Measurements from ENCODE around the gene ZNF311.

ZNF311 gene

DNA sequence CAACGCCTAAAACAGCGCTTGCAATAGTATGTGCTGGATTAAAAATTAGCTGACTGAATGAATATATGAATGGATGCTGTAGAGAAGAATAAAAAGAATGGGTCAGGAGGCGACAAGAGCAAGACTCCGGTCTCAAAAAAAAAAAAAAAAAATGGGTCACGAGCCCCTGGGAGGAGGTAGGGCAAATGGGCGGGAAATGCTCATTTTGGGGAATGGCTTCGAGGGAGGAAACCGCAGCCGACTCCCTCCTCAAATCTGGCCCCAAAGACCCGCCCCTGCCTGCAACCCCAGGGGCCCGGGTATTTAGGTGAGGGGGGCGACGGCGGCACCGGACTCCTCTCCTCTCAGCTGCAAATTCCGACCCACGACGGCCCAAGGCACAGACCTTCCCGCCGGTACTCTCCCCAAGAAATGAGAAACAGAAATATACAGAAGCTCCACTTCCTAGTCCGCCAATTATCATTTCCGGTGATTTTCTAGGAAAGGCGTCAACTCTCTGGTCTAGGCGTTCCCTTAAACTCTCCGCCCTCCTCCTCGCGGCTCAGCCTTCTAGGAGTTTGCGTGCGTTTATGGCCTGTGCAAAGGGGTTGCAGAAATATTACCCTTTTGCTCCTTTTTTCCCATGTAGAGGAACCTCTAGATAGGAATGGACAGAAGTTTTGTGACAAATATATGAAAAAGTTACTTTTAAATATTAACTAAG is at the start of gene ZNF311:
TSS of gene ZNF311 (minus strand) at position 133 of the 703 bp plus-strand sequence. CDS start 1,361 bp downstream, outside the sequence.
- H3K4me3 ChIP-seq (ENCODE audit: low read depth in 1 of 2, low read length in 2 of 2) = peak within 1 kb of the TSS; percentile 60 to 84
- peak within 1 kb of the TSS; percentile 81 for H3K27ac ChIP-seq (ENCODE audit: low read depth, low read length)
- no peaks in the 10 kb centered on the region for H3K36me3 ChIP-seq (ENCODE audit: insufficient read depth, low read length)
- H3K9me3 ChIP-seq (ENCODE audit: low read length) = no peaks in the 10 kb centered on the region
- H3K4me1 ChIP-seq (ENCODE audit: insufficient read depth, low read length) = no peaks in the 10 kb centered on the region
- no peak within 1 kb of the TSS for H3K9ac ChIP-seq (ENCODE audit: low read length)
- H3K27me3 ChIP-seq (ENCODE audit: control insufficient read depth in 1 of 2, insufficient read depth in 2 of 2, low read length in 2 of 2) = no peaks in the 10 kb centered on the region

DNA sequence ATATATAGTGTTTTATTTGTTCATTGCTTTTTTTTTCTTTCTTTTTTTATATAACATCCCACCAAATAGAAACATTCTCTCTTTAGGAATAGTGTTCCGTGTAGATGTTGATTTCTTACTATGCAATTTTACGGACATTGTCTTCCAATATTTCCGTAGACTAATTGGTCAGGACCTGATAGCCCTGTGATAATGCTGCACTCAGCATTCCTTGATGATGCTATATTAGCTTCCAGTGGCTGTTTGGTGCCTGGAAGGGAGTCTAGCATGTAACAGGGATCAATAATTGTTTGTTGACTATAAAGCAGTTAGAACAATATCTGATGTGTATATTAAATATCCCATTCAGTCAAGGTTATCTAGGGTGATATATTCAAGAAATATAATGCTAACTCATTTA is 46.6 kb upstream of the ZNF311 start:
- H3K36me3 ChIP-seq (ENCODE audit: insufficient read depth, low read length) = no peaks in the 10 kb centered on the region
- H3K27ac ChIP-seq (ENCODE audit: low read depth, low read length) = no peak overlapping the region
- H3K4me3 ChIP-seq (ENCODE audit: low read depth in 1 of 2, low read length in 2 of 2) = no peak overlapping the region
- H3K9ac ChIP-seq (ENCODE audit: low read length) = no peak overlapping the region
- no peaks in the 10 kb centered on the region for H3K4me1 ChIP-seq (ENCODE audit: insufficient read depth, low read length)
- no peaks in the 10 kb centered on the region for H3K9me3 ChIP-seq (ENCODE audit: low read length)
- H3K27me3 ChIP-seq (ENCODE audit: control insufficient read depth in 1 of 2, insufficient read depth in 2 of 2, low read length in 2 of 2) = no peaks in the 10 kb centered on the region

DNA sequence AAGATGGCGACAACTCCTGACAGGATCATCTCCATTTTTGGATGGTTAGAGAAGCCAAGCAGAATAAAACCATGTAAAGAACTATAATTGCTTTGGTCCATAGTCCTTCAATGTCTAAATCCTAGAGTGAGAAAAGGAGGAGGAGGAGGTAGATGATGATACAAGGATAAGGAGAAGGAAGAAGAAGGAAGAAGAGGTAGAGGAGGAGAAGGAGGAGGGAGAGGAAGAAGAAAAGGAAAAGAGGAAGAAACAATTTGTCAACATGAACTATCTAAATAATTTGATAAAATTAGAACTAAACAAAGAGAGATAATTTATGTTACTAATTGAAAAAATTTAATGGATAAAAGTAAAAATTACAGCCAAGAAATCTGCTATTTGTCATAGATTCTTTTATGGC is 40.0 kb upstream of the ZNF311 start, which contains the start of gene OR2W1:
TSS of gene OR2W1 (minus strand) at position 101 of the 400 bp plus-strand sequence. CDS start at position 101, 0 bp downstream.
- no peaks in the 10 kb centered on the region for H3K4me1 ChIP-seq (ENCODE audit: insufficient read depth, low read length)
- no peaks in the 10 kb centered on the region for H3K36me3 ChIP-seq (ENCODE audit: insufficient read depth, low read length)
- H3K9me3 ChIP-seq (ENCODE audit: low read length) = no peaks in the 10 kb centered on the region
- H3K27me3 ChIP-seq (ENCODE audit: control insufficient read depth in 1 of 2, insufficient read depth in 2 of 2, low read length in 2 of 2) = no peaks in the 10 kb centered on the region
- H3K9ac ChIP-seq (ENCODE audit: low read length) = no peak within 1 kb of the TSS
- no peak within 1 kb of the TSS for H3K27ac ChIP-seq (ENCODE audit: low read depth, low read length)
- H3K4me3 ChIP-seq (ENCODE audit: low read depth in 1 of 2, low read length in 2 of 2) = no peak within 1 kb of the TSS

DNA sequence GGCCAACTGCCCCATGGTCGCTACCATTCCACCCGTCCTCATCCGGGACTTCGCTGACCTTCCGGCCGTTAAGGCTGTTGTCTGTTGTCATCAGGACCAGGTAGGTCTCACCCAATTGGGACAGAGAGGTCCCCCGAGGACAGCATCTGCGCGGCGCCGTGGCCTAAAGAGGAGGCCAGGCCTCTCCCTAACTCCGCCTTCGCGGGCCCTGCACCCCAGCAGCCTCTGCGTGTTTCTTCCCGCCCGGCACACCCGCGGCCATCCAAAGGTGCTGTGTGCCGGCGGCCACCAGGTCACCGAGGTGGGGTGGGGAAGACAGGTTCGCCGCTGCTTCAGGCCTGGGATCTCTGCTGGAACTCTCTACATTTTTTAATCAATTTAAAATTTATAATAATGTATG is 30.8 kb upstream of the ZNF311 start:
- no peaks in the 10 kb centered on the region for H3K9me3 ChIP-seq (ENCODE audit: low read length)
- no peak overlapping the region for H3K9ac ChIP-seq (ENCODE audit: low read length)
- no peak overlapping the region for H3K27ac ChIP-seq (ENCODE audit: low read depth, low read length)
- H3K4me3 ChIP-seq (ENCODE audit: low read depth in 1 of 2, low read length in 2 of 2) = no peak overlapping the region
- no peaks in the 10 kb centered on the region for H3K27me3 ChIP-seq (ENCODE audit: control insufficient read depth in 1 of 2, insufficient read depth in 2 of 2, low read length in 2 of 2)
- no peaks in the 10 kb centered on the region for H3K36me3 ChIP-seq (ENCODE audit: insufficient read depth, low read length)
- H3K4me1 ChIP-seq (ENCODE audit: insufficient read depth, low read length) = no peaks in the 10 kb centered on the region

DNA sequence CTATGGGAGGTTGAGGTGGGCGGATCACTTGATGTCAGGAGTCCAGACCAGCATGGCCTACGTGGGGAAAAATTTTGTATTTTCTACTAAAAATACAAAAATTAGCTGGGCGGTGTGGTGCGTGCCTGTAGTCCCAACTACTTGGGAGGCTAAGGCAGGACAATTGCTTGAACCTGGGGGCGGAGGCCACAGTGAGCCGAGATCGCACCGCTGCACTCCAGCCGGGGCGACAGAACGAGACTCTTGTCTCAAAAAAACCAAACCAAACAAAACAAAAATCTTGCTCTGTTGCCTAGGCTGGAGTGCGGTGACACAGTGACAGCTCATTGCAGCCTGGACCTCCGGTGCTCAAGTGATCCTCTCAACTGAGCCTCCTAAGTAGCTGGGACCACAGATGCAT is 23.7 kb upstream of the ZNF311 start:
- no peaks in the 10 kb centered on the region for H3K27me3 ChIP-seq (ENCODE audit: control insufficient read depth in 1 of 2, insufficient read depth in 2 of 2, low read length in 2 of 2)
- no peak overlapping the region for H3K4me3 ChIP-seq (ENCODE audit: low read depth in 1 of 2, low read length in 2 of 2)
- no peaks in the 10 kb centered on the region for H3K4me1 ChIP-seq (ENCODE audit: insufficient read depth, low read length)
- no peak overlapping the region for H3K27ac ChIP-seq (ENCODE audit: low read depth, low read length)
- H3K9ac ChIP-seq (ENCODE audit: low read length) = no peak overlapping the region
- H3K36me3 ChIP-seq (ENCODE audit: insufficient read depth, low read length) = no peaks in the 10 kb centered on the region
- no peaks in the 10 kb centered on the region for H3K9me3 ChIP-seq (ENCODE audit: low read length)

DNA sequence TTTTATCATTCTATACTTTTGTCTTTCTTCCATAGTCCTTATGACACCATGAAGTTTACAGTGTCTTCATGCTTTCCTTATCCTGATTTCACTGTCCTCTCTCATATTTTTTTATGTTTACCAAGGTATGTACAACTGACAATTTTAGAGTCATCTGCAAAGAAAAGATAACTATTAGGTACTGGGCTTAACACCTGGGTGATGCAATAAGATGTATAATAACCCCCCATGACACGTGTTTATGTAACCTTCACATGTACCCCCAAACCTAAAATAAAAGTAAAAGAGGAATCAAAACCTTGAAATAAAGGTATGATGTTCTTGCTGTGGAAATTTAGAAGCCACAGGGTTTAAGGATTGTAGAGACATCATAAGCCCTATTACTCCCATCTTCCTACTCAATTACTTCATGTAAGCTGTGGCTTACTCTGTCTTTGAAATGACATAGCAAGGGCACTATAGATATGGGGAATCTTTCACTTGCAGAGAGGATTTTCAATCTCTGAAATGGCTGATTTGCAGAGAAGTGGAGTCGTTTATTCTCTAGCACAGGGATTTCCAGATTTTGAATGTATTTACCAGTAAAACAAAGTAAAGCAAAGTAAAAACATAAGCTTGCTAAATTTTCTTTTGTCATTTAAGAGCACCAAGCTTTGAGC is 20.9 kb upstream of the ZNF311 start:
- Histone ChIP-seq H3K4me3 (ENCODE audit: low read depth in 1 of 2, low read length in 2 of 2) (no peak overlapping the region), H3K27ac (ENCODE audit: low read depth, low read length) (no peak overlapping the region), H3K27me3 (ENCODE audit: control insufficient read depth in 1 of 2, insufficient read depth in 2 of 2, low read length in 2 of 2) (no peaks in the 10 kb centered on the region), H3K9ac (ENCODE audit: low read length) (no peak overlapping the region), H3K9me3 (ENCODE audit: low read length) (no peaks in the 10 kb centered on the region), H3K4me1 (ENCODE audit: insufficient read depth, low read length) (no peaks in the 10 kb centered on the region), H3K36me3 (ENCODE audit: insufficient read depth, low read length) (no peaks in the 10 kb centered on the region)

DNA sequence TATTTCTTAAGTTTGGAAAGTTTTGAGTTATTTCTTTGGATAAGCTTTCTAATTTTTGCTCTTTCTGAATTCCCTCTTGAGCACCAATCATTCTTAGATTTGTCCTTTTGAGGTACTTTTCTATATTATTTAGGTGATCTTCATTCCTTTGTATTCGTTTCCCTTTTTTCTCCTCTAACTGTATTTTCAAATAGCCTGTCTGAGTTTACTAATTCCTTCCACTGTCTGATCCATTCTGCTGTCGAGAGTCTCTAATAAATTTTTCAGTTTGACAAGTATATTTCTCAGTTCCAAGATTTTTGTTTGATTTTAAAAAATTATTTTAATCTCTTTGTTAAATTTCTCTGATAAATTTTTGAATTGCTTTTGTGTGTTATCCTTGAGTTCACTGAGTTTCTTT is 16.3 kb upstream of the ZNF311 start:
- Histone ChIP-seq H3K9ac (ENCODE audit: low read length) (no peak overlapping the region), H3K27me3 (ENCODE audit: control insufficient read depth in 1 of 2, insufficient read depth in 2 of 2, low read length in 2 of 2) (no peaks in the 10 kb centered on the region), H3K4me1 (ENCODE audit: insufficient read depth, low read length) (no peaks in the 10 kb centered on the region), H3K4me3 (ENCODE audit: low read depth in 1 of 2, low read length in 2 of 2) (no peak overlapping the region), H3K36me3 (ENCODE audit: insufficient read depth, low read length) (no peaks in the 10 kb centered on the region), H3K27ac (ENCODE audit: low read depth, low read length) (no peak overlapping the region), H3K9me3 (ENCODE audit: low read length) (no peaks in the 10 kb centered on the region)

DNA sequence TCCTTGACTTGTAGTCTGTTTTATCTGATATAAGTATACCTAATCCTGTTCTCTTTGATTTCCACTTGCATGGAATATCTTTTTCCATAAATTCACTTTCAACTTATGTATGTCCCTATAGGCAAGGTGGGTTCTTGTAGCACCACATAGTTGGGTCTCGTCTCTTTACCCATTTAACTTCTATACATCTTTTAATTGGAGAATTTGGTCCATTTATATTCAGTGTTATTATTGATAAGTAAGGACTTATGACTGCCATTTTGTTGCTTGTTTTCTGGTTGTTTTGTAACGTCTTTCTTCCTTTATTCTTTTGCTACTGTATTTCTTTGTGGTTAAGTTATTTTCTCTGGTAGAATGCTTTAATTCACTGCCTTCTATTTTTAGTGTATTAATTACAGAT is 14.5 kb upstream of the ZNF311 start:
- Histone ChIP-seq H3K27ac (ENCODE audit: low read depth, low read length) (no peak overlapping the region), H3K4me3 (ENCODE audit: low read depth in 1 of 2, low read length in 2 of 2) (no peak overlapping the region), H3K4me1 (ENCODE audit: insufficient read depth, low read length) (peaks cover 5% of the 10 kb centered on the region), H3K27me3 (ENCODE audit: control insufficient read depth in 1 of 2, insufficient read depth in 2 of 2, low read length in 2 of 2) (peaks cover under 1 to 8% of the 10 kb centered on the region in 2 donors), H3K9me3 (ENCODE audit: low read length) (no peaks in the 10 kb centered on the region), H3K36me3 (ENCODE audit: insufficient read depth, low read length) (no peaks in the 10 kb centered on the region), H3K9ac (ENCODE audit: low read length) (no peak overlapping the region)

DNA sequence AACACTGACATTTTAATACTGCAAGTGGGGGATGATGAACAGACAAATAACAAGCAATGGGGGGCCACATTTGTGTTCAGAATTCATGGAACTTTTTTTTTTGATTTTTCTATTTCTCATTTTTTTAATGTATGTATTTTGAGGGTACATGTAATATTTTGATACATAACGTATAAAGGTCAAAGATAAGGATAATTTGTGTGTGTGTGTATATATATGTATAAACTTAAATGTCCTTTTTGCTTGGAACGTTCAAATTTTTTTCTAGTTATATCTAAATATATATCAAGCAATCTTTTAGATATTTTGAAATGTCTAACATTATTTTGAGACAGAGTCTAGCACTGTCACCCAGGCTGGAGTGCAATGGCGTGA is 12.3 kb upstream of the ZNF311 start:
- Histone ChIP-seq H3K4me3 (ENCODE audit: low read depth in 1 of 2, low read length in 2 of 2) (peak overlapping the region in 1 of 2 donors; percentile 87), H3K9ac (ENCODE audit: low read length) (no peak overlapping the region), H3K9me3 (ENCODE audit: low read length) (no peaks in the 10 kb centered on the region), H3K27me3 (ENCODE audit: control insufficient read depth in 1 of 2, insufficient read depth in 2 of 2, low read length in 2 of 2) (peaks cover 21 to 27% of the 10 kb centered on the region in 2 donors), H3K36me3 (ENCODE audit: insufficient read depth, low read length) (no peaks in the 10 kb centered on the region), H3K4me1 (ENCODE audit: insufficient read depth, low read length) (peaks cover 5% of the 10 kb centered on the region), H3K27ac (ENCODE audit: low read depth, low read length) (no peak overlapping the region)

DNA sequence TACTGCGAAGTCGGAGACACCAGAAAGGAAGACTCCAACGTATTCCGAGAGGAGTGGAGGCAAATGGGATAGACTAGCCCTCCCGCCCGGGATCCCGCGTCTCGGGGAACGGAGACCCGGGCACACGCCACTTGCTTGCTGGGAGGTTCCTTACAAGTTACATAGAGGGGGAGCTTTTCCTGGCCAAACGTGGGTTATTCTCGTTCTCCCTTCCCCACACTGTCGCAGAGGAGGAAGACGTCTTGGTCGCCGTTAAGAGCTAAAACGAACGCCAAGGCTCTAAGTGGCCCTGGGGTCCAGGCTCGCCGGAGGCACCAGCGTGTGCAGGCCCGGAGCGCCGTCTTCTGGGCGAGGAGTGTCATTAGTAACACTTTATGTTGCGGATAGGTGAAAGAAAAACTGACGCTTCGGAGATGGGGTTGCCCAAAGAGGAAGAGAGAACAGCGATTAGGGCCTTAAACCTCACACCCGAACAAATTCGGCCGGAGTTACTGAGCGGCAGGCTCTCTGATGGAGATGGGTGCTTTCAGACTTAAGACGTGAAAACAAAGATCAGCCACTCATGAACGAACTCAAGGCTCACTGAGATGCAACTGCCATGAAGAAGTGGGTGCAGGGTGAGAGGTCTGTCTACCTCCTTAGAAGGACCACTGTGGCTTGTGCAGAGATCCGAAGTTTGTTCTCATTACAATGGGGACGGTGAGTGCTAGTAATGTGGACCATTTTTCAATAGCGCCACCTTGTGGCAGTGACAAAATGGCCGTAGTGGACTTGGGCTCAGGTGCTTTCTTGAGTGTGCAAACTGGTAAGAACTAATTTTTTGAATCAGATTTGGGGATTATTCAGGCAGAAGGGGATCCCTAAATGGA is 11.7 kb upstream of the ZNF311 start:
- no peaks in the 10 kb centered on the region for H3K36me3 ChIP-seq (ENCODE audit: insufficient read depth, low read length)
- peak overlapping the region; percentile 13 for H3K9ac ChIP-seq (ENCODE audit: low read length)
- H3K27me3 ChIP-seq (ENCODE audit: control insufficient read depth in 1 of 2, insufficient read depth in 2 of 2, low read length in 2 of 2) = peaks cover 26 to 27% of the 10 kb centered on the region in 2 donors
- H3K4me3 ChIP-seq (ENCODE audit: low read depth in 1 of 2, low read length in 2 of 2) = peak overlapping the region; percentile 71 to 87
- H3K9me3 ChIP-seq (ENCODE audit: low read length) = no peaks in the 10 kb centered on the region
- peak overlapping the region; percentile 27 for H3K27ac ChIP-seq (ENCODE audit: low read depth, low read length)
- H3K4me1 ChIP-seq (ENCODE audit: insufficient read depth, low read length) = peaks cover 5% of the 10 kb centered on the region

All from muscle layer of colon (tissue), 2 donors.